ENCODE data around the gene MROH2A.

Gene MROH2A

GRCh38 chr2:233766416-233766815 lies 11.7 kb upstream of the MROH2A start:
- DNase-seq, result no peak

- no peak for DNase-seq
Observed at GRCh38 chr2:233768076-233768475, 10.1 kb upstream of the MROH2A start.

- DNase-seq, result no peak
Observed at GRCh38 chr2:233769260-233769659, 8.9 kb upstream of the MROH2A start.

GRCh38 chr2:233772153-233772552 lies 6.0 kb upstream of the MROH2A start:
- DNase-seq, result no peak

GRCh38 chr2:233772583-233772982 lies 5.5 kb upstream of the MROH2A start:
- DNase-seq, result no peak

GRCh38 chr2:233773854-233774253 lies 4.3 kb upstream of the MROH2A start:
- no peak for DNase-seq

GRCh38 chr2:233775414-233775813 lies 2.7 kb upstream of the MROH2A start:
- no peak for DNase-seq

- DNase-seq, result no peak
Observed at GRCh38 chr2:233779722-233780121, 1.6 kb downstream of the MROH2A start.

GRCh38 chr2:233780771-233781170 lies 2.6 kb downstream of the MROH2A start:
- no peak for DNase-seq

- DNase-seq, result no peak
Observed at GRCh38 chr2:233789554-233789953, 11.4 kb downstream of the MROH2A start.

- DNase-seq, result no peak
Observed at GRCh38 chr2:233791151-233791882, 13.2 kb downstream of the MROH2A start.

GRCh38 chr2:233791883-233792329 lies 13.8 kb downstream of the MROH2A start:
- DNase-seq, result no peak

GRCh38 chr2:233792720-233793119 lies 14.6 kb downstream of the MROH2A start:
- DNase-seq, result no peak

- no peak for DNase-seq
Observed at GRCh38 chr2:233793465-233794127, 15.5 kb downstream of the MROH2A start.

- no peak for DNase-seq
Observed at GRCh38 chr2:233794128-233794658, 16.1 kb downstream of the MROH2A start.

- DNase-seq, result no peak
Observed at GRCh38 chr2:233795735-233796171, 17.6 kb downstream of the MROH2A start.

GRCh38 chr2:233796254-233796653 lies 18.1 kb downstream of the MROH2A start:
- no peak for DNase-seq

- DNase-seq, result no peak
Observed at GRCh38 chr2:233798335-233799086, 20.4 kb downstream of the MROH2A start.

- no peak for DNase-seq
Observed at GRCh38 chr2:233799087-233799665, 21.0 kb downstream of the MROH2A start.

- no peak for DNase-seq
Observed at GRCh38 chr2:233799716-233800115, 21.6 kb downstream of the MROH2A start.

- DNase-seq, result no peak
Observed at GRCh38 chr2:233800208-233800607, 22.1 kb downstream of the MROH2A start.

GRCh38 chr2:233801357-233802131 lies 23.4 kb downstream of the MROH2A start:
- no peak for DNase-seq
